Spleen (tissue), 11 donors: ENCODE measurements around the gene PRXL2C. TPM values are rescaled to one million over a fixed set of nuclear protein-coding genes. Genes with fewer than 3 reads are reported as not detected.

Experiments
- DNase-seq: peaks from one replicate; pipeline ENCODE4 v3.0.0-alpha.2; 2020
- H3K27ac ChIP-seq, 8 donors: fragments of 200-600 bp; sonication (generic) in 7 of 8; 1 replicate in 4 of 8; 2 replicates in 4 of 8; pipeline versions ENCODE4 v1.5.0 to v1.8.0; 2016 to 2021; ENCODE audit warnings: inconsistent platforms in 4 of 8, mild to moderate bottlenecking in 4 of 8, moderate library complexity in 1 of 8
- H3K27me3 ChIP-seq, 7 donors: fragments of 200-600 bp; sonication (generic) in 6 of 7; replicated peaks in 1 of 7; 1 replicate in 4 of 7; 2 replicates in 3 of 7; pipeline versions ENCODE4 v1.5.0 to v1.8.0; 2016 to 2021; ENCODE audit warnings: inconsistent platforms in 3 of 7, mild to moderate bottlenecking in 1 of 7
- H3K36me3 ChIP-seq, 6 donors: fragments of 200-600 bp; sonication (generic) in 5 of 6; 1 replicate in 4 of 6; 2 replicates in 2 of 6; pipeline versions ENCODE4 v1.5.0 to v1.8.0; 2016 to 2021; ENCODE audit warnings: inconsistent platforms in 2 of 6
- H3K4me1 ChIP-seq, 6 donors: fragments of 200-600 bp; sonication (generic) in 5 of 6; 1 replicate in 3 of 6; 2 replicates in 3 of 6; pipeline versions ENCODE4 v1.5.0 to v1.8.0; 2016 to 2021; ENCODE audit warnings: inconsistent platforms in 3 of 6
- H3K4me3 ChIP-seq, 8 donors: fragments of 200-600 bp; sonication (generic) in 7 of 8; 1 replicate in 4 of 8; 2 replicates in 4 of 8; pipeline versions ENCODE4 v1.5.0 to v1.8.0; 2016 to 2021; ENCODE audit warnings: inconsistent platforms in 4 of 8, mild to moderate bottlenecking in 4 of 8, moderate library complexity in 2 of 8
- H3K9me3 ChIP-seq, 8 donors: fragments of 200-600 bp; sonication (generic) in 7 of 8; 1 replicate in 4 of 8; 2 replicates in 4 of 8; pipeline versions ENCODE4 v1.5.0 to v1.8.0; 2016 to 2021; ENCODE audit warnings: inconsistent platforms in 4 of 8
- CTCF ChIP-seq, 11 experiments: fragments of 200-600 bp in 7 of 11; fragments of 450-650 bp in 4 of 11; sonication (generic) in 4 of 11; IDR thresholded peaks in 8 of 11; conservative IDR thresholded peaks in 3 of 11; 1 replicate in 7 of 11; 2 replicates in 4 of 11; pipeline versions ENCODE4 v1.4.0 to v1.8.0; 2016 to 2021; ENCODE audit warnings: antibody characterized with exemption in 11 of 11, inconsistent platforms in 4 of 11, mild to moderate bottlenecking in 1 of 11
- POLR2A ChIP-seq, 3 donors: fragments of 450-650 bp; IDR thresholded peaks; one replicate each; pipeline ENCODE4 v1.5.1; 2017; ENCODE audit warnings: antibody characterized with exemption in 3 of 3, mild to moderate bottlenecking in 1 of 3
- POLR2AphosphoS5 ChIP-seq, 3 donors: sonication (generic); formaldehyde crosslinking; IDR thresholded peaks; one replicate each; pipeline ENCODE4 v1.5.1; 2017; ENCODE audit warnings: antibody characterized with exemption in 3 of 3
- WGBS, 5 donors: extraction: QIAGEN DNeasy Blood & Tissue Kit in 3 of 5; methylation state at CpG; one replicate each; pipeline versions ENCODE4 v1.1.5 to v1.1.7; 2013 to 2018; 5-methylcytosine and 5-hydroxymethylcytosine counted together
- intact Hi-C: fragments of 100-400 bp; cut with DNase I; formaldehyde crosslinking; loops from one replicate; pipeline ENCODE4 v1.15.0; 2023; ENCODE audit warnings: low total_unique reads
- polyA plus RNA-seq, 3 donors: library from polyadenylated mRNA; stranded (reverse); fragments of 200-250 nt; gene quantifications; one replicate each; pipeline ENCODE4 v1.2.1, GENCODE V29; 2013
- total RNA-seq, 7 donors: library from RNA; depleted of rRNA in 3 of 7; stranded (reverse); fragments of >200 nt in 3 of 7; fragmentation: NEBNext Ultra II Directional in 4 of 7; extraction: Animal tissue kit (Norgen Biotek cat#: 25700) in 4 of 7; gene quantifications; one replicate each; pipeline versions ENCODE4 v1.1.0 to v1.2.1, GENCODE V29; 2016 to 2021
- donor health status: healthy with polysubstance abuse.
- donor health status: DM: no; HTN: no; CAD: no; lungs with moderate emphysema.
- donor health status: DM: no; HTN: no; CAD: no.
- donor health status: Bipolar disorder and iron deficiency.
- donor health status: healthy.
- donor health status: DM: no; HTN: no; CAD: no.
- donor health status: DM: yes; HTN: yes; CAD: no.

Gene PRXL2C
- total and polyA plus RNA-seq, 10 donors = 5.4 to 20.1 (median 14.2) TPM

- Histone ChIP-seq H3K27ac (no peak overlapping the region), H3K4me3 (no peak overlapping the region), H3K36me3 (no peaks in the 10 kb centered on the region), H3K4me1 (peaks cover 0 to 23% (median 17%) of the 10 kb centered on the region in 6 donors), H3K9me3 (no peaks in the 10 kb centered on the region), H3K27me3 (peaks cover 0 to 61% (median 29%) of the 10 kb centered on the region in 7 donors)
- WGBS, 5 donors = 66 to 75% (median 69%) methylated on average over 4 of the region's 4 CpGs
- DNase-seq = no peak
- no peak for TF ChIP-seq POLR2AphosphoS5 (IDR thresholded peaks at IDR 0.05)
- intact Hi-C loops = no loop called here
Measured at GRCh38 chr9:96621618-96622017, 33.5 kb downstream of the PRXL2C start.

GRCh38 chr9:96620832-96621269, 34.3 kb downstream of the PRXL2C start:
- Histone ChIP-seq H3K9me3 (no peaks in the 10 kb centered on the region), H3K36me3 (no peaks in the 10 kb centered on the region), H3K27me3 (peaks cover 0 to 68% (median 29%) of the 10 kb centered on the region in 7 donors), H3K27ac (no peak overlapping the region), H3K4me1 (peaks cover 0 to 23% (median 17%) of the 10 kb centered on the region in 6 donors), H3K4me3 (no peak overlapping the region)
- WGBS, 5 donors = 34 to 46% (median 43%) methylated on average over 7 of the region's 7 CpGs
- intact Hi-C loops = no loop called here
- DNase-seq = no peak
- TF ChIP-seq CTCF (IDR thresholded peaks at IDR 0.05 in 8 of 11, conservative IDR thresholded peaks at IDR 0.05 in 3 of 11) (no peak), POLR2AphosphoS5 (IDR thresholded peaks at IDR 0.05) (no peak), POLR2A (IDR thresholded peaks at IDR 0.05) (no peak)

- H3K27ac ChIP-seq = no peak overlapping the region
- TF ChIP-seq CTCF (IDR thresholded peaks at IDR 0.05 in 8 of 11, conservative IDR thresholded peaks at IDR 0.05 in 3 of 11) (no peak), POLR2A (IDR thresholded peaks at IDR 0.05) (no peak), POLR2AphosphoS5 (IDR thresholded peaks at IDR 0.05) (no peak)
- 58 to 68% (median 67%) methylated on average over 11 of the region's 11 CpGs for WGBS, 5 donors
- intact Hi-C loops = no loop called here
- no peaks in the 10 kb centered on the region for H3K9me3 ChIP-seq
- peaks cover 0 to 23% (median 17%) of the 10 kb centered on the region in 6 donors for H3K4me1 ChIP-seq
- peaks cover 0 to 73% (median 29%) of the 10 kb centered on the region in 7 donors for H3K27me3 ChIP-seq
- no peaks in the 10 kb centered on the region for H3K36me3 ChIP-seq
- no peak for DNase-seq
- H3K4me3 ChIP-seq = peak overlapping the region in 6 of 8 donors; percentile 46 to 79 (median 52)
Measured at GRCh38 chr9:96620181-96620514, 35.0 kb downstream of the PRXL2C start.

GRCh38 chr9:96619491-96620180, 35.5 kb downstream of the PRXL2C start, which contains the start of gene CDC14B:
TSS of gene CDC14B (minus strand) at chr9:96619843. CDS start at chr9:96619378, 465 bp downstream.
- 1 to 4% (median 2%) methylated on average over 10 to 66 of the region's 66 CpGs for WGBS, 5 donors
- no peak for TF ChIP-seq POLR2AphosphoS5 (IDR thresholded peaks at IDR 0.05)
- TF ChIP-seq POLR2A (IDR thresholded peaks at IDR 0.05) = no peak
- TF ChIP-seq CTCF (IDR thresholded peaks at IDR 0.05 in 8 of 11, conservative IDR thresholded peaks at IDR 0.05 in 3 of 11) = no peak
- peak within 1 kb of the TSS in 1 of 8 donors; percentile 36 for H3K27ac ChIP-seq
- H3K27me3 ChIP-seq = peaks cover 0 to 73% (median 29%) of the 10 kb centered on the region in 7 donors
- H3K9me3 ChIP-seq = no peaks in the 10 kb centered on the region
- intact Hi-C loops = no loop called here
- H3K36me3 ChIP-seq = no peaks in the 10 kb centered on the region
- peak within 1 kb of the TSS; percentile 46 to 79 (median 54) for H3K4me3 ChIP-seq
- peaks cover 0 to 23% (median 17%) of the 10 kb centered on the region in 6 donors for H3K4me1 ChIP-seq
- peak; percentile 82 for DNase-seq
